H1 (cell line): ENCODE data around the gene POLR2J. TPM values are rescaled to one million over a fixed set of nuclear protein-coding genes. Genes with fewer than 3 reads are reported as not detected.

Experiments
- CTCF ChIA-PET: fragments of 300-600 bp; sonication (Branson Sonifier 250); formaldehyde crosslinking; loops from one replicate; lab custom pipeline; 2021; ENCODE audit not compliant: partially characterized antibody; lab: Charles Lee
- POLR2A ChIA-PET: fragments of 300-600 bp; sonication (Branson Sonifier 250); formaldehyde crosslinking; loops from one replicate; lab custom pipeline; 2021; ENCODE audit warnings: inconsistent platforms; ENCODE audit not compliant: partially characterized antibody; lab: Charles Lee
- DNase-seq, 2 experiments: peaks; one replicate each; pipeline versions ENCODE4 v3.0.0 to v3.0.0-alpha.2; 2010 to 2022; ENCODE audit warnings: low spot score in 2 of 2, low read depth in 1 of 2, mixed read lengths in 1 of 2
- FAIRE-seq: peaks from 2 replicates; lab custom pipeline; 2011; peaks lifted over from hg19 to GRCh38; lab: Jason Lieb, UNC
- H2AFZ ChIP-seq: 2 replicates; pipeline ENCODE4 v1.8.1; 2012; ENCODE audit warnings: low read length, inconsistent platforms
- H2AK5ac ChIP-seq: 2 replicates; pipeline ENCODE4 v1.6.1; 2013; ENCODE audit warnings: low read depth, low read length
- H2BK120ac ChIP-seq: replicated peaks from 2 replicates; pipeline ENCODE3; 2013; ENCODE audit warnings: low read depth, low read length, inconsistent platforms
- H2BK12ac ChIP-seq: 2 replicates; pipeline ENCODE4 v1.6.1; 2013; ENCODE audit warnings: low read depth, low read length
- H2BK15ac ChIP-seq: 2 replicates; pipeline ENCODE4 v1.6.1; 2013; ENCODE audit warnings: low read length
- H2BK20ac ChIP-seq: 2 replicates; pipeline ENCODE4 v1.6.1; 2013; ENCODE audit warnings: low read length
- H2BK5ac ChIP-seq: 2 replicates; pipeline ENCODE4 v1.6.1; 2013; ENCODE audit warnings: low read depth, low read length
- H3K14ac ChIP-seq: 2 replicates; pipeline ENCODE4 v1.6.1; 2013; ENCODE audit warnings: inconsistent platforms; ENCODE audit not compliant: insufficient read length
- H3K18ac ChIP-seq: 2 replicates; pipeline ENCODE4 v1.6.1; 2013; ENCODE audit warnings: low read length; ENCODE audit errors: extremely low read depth
- H3K23ac ChIP-seq: 2 replicates; pipeline ENCODE4 v1.6.1; 2013; ENCODE audit warnings: inconsistent platforms; ENCODE audit not compliant: insufficient read length
- H3K23me2 ChIP-seq: 2 replicates; pipeline ENCODE4 v1.6.1; 2013; ENCODE audit warnings: low read depth, low read length
- H3K27ac ChIP-seq: 2 replicates; pipeline ENCODE4 v1.6.1; 2011; ENCODE audit warnings: low read depth, low read length, inconsistent platforms
- H3K27me3 ChIP-seq, 4 experiments: replicated peaks in 1 of 4; 1 replicate in 1 of 4; 2 replicates in 3 of 4; pipeline versions ENCODE4 v1.6.1 to v1.8.1; 2011 to 2013; ENCODE audit warnings: low read length in 3 of 4, mild to moderate bottlenecking in 3 of 4, inconsistent platforms in 2 of 4, mixed read lengths in 2 of 4, moderate library complexity in 1 of 4; ENCODE audit not compliant: control insufficient read depth in 3 of 4, insufficient read depth in 3 of 4; ENCODE audit errors: extremely low read depth in 1 of 4
- H3K36me3 ChIP-seq, 4 experiments: 2 replicates each; pipeline versions ENCODE4 v1.6.1 to v1.8.1; 2011 to 2013; ENCODE audit warnings: mild to moderate bottlenecking in 4 of 4, low read length in 3 of 4, moderate library complexity in 2 of 4, control low read depth in 1 of 4, inconsistent platforms in 1 of 4; ENCODE audit not compliant: insufficient read depth in 4 of 4, control insufficient read depth in 2 of 4
- H3K4ac ChIP-seq: replicated peaks from 2 replicates; pipeline ENCODE3; 2013; ENCODE audit warnings: low read length, low read depth, mixed read lengths, inconsistent platforms; ENCODE audit not compliant: insufficient read length
- H3K4me1 ChIP-seq, 4 experiments: replicated peaks in 1 of 4; 1 replicate in 1 of 4; 2 replicates in 3 of 4; pipeline versions ENCODE4 v1.6.1 to v1.8.1; 2011 to 2013; ENCODE audit warnings: low read length in 3 of 4, inconsistent platforms in 2 of 4, mixed read lengths in 1 of 4; ENCODE audit not compliant: insufficient read depth in 4 of 4, control insufficient read depth in 3 of 4
- H3K4me2 ChIP-seq, 2 experiments: 2 replicates each; pipeline versions ENCODE4 v1.6.1 to v1.8.1; 2011 to 2013; ENCODE audit warnings: low read depth in 2 of 2, low read length in 2 of 2, control low read depth in 1 of 2, inconsistent platforms in 1 of 2, mild to moderate bottlenecking in 1 of 2; ENCODE audit not compliant: insufficient read depth in 1 of 2
- H3K4me3 ChIP-seq, 4 experiments: fragments of 200-600, 300-600 bp in 1 of 4; sonication (generic), shearing (Covaris generic), sonication (Bioruptor Twin) in 1 of 4; 2 replicates each; pipeline versions ENCODE4 v1.5.1 to v1.8.1; 2011 to 2016; ENCODE audit warnings: low read length in 4 of 4, low read depth in 3 of 4, control low read depth in 2 of 4, inconsistent platforms in 2 of 4, mild to moderate bottlenecking in 2 of 4, mixed read lengths in 1 of 4, moderate library complexity in 1 of 4; ENCODE audit not compliant: insufficient read depth in 2 of 4; ENCODE audit errors: extremely low read depth in 1 of 4
- H3K56ac ChIP-seq: replicated peaks from 2 replicates; pipeline ENCODE3; 2013; ENCODE audit warnings: low read depth, mild to moderate bottlenecking, mixed read lengths, low read length, inconsistent platforms; ENCODE audit not compliant: insufficient read length
- H3K79me1 ChIP-seq: 2 replicates; pipeline ENCODE4 v1.6.1; 2013; ENCODE audit warnings: low read depth, low read length, control low read depth
- H3K79me2 ChIP-seq, 2 experiments: 2 replicates each; pipeline versions ENCODE4 v1.6.1 to v1.8.1; 2012 to 2013; ENCODE audit warnings: low read length in 2 of 2, mild to moderate bottlenecking in 2 of 2, inconsistent platforms in 1 of 2; ENCODE audit not compliant: insufficient read depth in 2 of 2, control insufficient read depth in 1 of 2
- H3K9ac ChIP-seq, 4 experiments: replicated peaks in 1 of 4; 1 replicate in 1 of 4; 2 replicates in 3 of 4; pipeline versions ENCODE4 v1.6.1 to v1.8.1; 2011 to 2013; ENCODE audit warnings: low read depth in 3 of 4, low read length in 3 of 4, control low read depth in 2 of 4, mild to moderate bottlenecking in 2 of 4, moderate library complexity in 2 of 4, inconsistent platforms in 1 of 4; ENCODE audit errors: extremely low read depth in 1 of 4
- H3K9me3 ChIP-seq, 2 experiments: 2 replicates each; pipeline versions ENCODE4 v1.6.1 to v1.8.1; 2012 to 2013; ENCODE audit warnings: mild to moderate bottlenecking in 2 of 2, moderate library complexity in 2 of 2, control low read depth in 1 of 2, inconsistent platforms in 1 of 2, low read depth in 1 of 2, low read length in 1 of 2, mixed read lengths in 1 of 2; ENCODE audit not compliant: insufficient read depth in 2 of 2
- H4K20me1 ChIP-seq, 2 experiments: replicated peaks in 1 of 2; 2 replicates each; pipeline versions ENCODE3 to v1.8.1; 2011 to 2013; ENCODE audit warnings: inconsistent platforms in 2 of 2, low read length in 2 of 2, mild to moderate bottlenecking in 1 of 2; ENCODE audit not compliant: insufficient read depth in 2 of 2, control insufficient read depth in 1 of 2
- H4K5ac ChIP-seq: 2 replicates; pipeline ENCODE4 v1.6.1; 2013; ENCODE audit warnings: low read length, low read depth, mixed read lengths, inconsistent platforms; ENCODE audit not compliant: insufficient read length
- H4K8ac ChIP-seq: 2 replicates; pipeline ENCODE4 v1.8.0; 2013; ENCODE audit warnings: mild to moderate bottlenecking, moderate library complexity, low read length, inconsistent platforms; ENCODE audit not compliant: insufficient read depth; ENCODE audit errors: extremely low read depth
- H4K91ac ChIP-seq: replicated peaks from 2 replicates; pipeline ENCODE3; 2013; ENCODE audit warnings: low read length, mixed read lengths, inconsistent platforms; ENCODE audit not compliant: insufficient read length
- ATF3 ChIP-seq: IDR thresholded peaks from 2 replicates; pipeline ENCODE4 v1.6.1; 2011; ENCODE audit warnings: low read depth, mild to moderate bottlenecking, low read length; ENCODE audit not compliant: insufficient read depth
- BACH1 ChIP-seq: IDR thresholded peaks from 2 replicates; pipeline ENCODE4 v1.6.1; 2012; ENCODE audit warnings: low read length, improper control_type of control experiment
- CEBPB ChIP-seq: IDR thresholded peaks from 2 replicates; pipeline ENCODE4 v1.6.1; 2012; ENCODE audit warnings: low read depth, low read length
- CHD2 ChIP-seq: IDR thresholded peaks from 2 replicates; pipeline ENCODE4 v1.6.1; 2012; ENCODE audit warnings: low read length, improper control_type of control experiment
- CTBP2 ChIP-seq: IDR thresholded peaks from 2 replicates; pipeline ENCODE4 v1.7.0; 2011; ENCODE audit warnings: borderline replicate concordance, mild to moderate bottlenecking, moderate library complexity, mixed read lengths, low read length; ENCODE audit not compliant: insufficient read depth, insufficient read length
- EGR1 ChIP-seq: IDR thresholded peaks from 2 replicates; pipeline ENCODE4 v1.6.1; 2011; ENCODE audit warnings: low read depth, low read length, borderline replicate concordance
- EP300 ChIP-seq, 2 experiments: IDR thresholded peaks; 1 replicate in 1 of 2; 2 replicates in 1 of 2; pipeline ENCODE4 v1.6.1; 2011 to 2012; ENCODE audit warnings: low read depth in 2 of 2, low read length in 2 of 2, mild to moderate bottlenecking in 2 of 2, borderline replicate concordance in 1 of 2, inconsistent platforms in 1 of 2, moderate library complexity in 1 of 2
- GABPA ChIP-seq: IDR thresholded peaks from 2 replicates; pipeline ENCODE4 v1.6.1; 2011; ENCODE audit warnings: mild to moderate bottlenecking, low read length, moderate library complexity, borderline replicate concordance; ENCODE audit not compliant: insufficient read depth
- POU5F1 ChIP-seq: IDR thresholded peaks from 2 replicates; pipeline ENCODE4 v1.6.1; 2011; ENCODE audit warnings: low read depth, mild to moderate bottlenecking, low read length, moderate library complexity
- TAF1 ChIP-seq: IDR thresholded peaks from 2 replicates; pipeline ENCODE4 v1.6.1; 2011; ENCODE audit warnings: mild to moderate bottlenecking, low read depth, low read length
- WGBS, 2 experiments: shearing (Covaris generic) in 1 of 2; methylation state at CpG; one replicate each; pipeline versions ENCODE4 v1.1.6 to v1.1.7; 2013 to 2015; ENCODE audit warnings: low lambda C conversion rate in 2 of 2, mixed read lengths in 2 of 2, inconsistent platforms in 1 of 2, low coverage in 1 of 2, missing lambda C conversion rate in 1 of 2; ENCODE audit not compliant: insufficient replicate concordance in 2 of 2, insufficient coverage in 1 of 2, insufficient read length in 1 of 2; ENCODE audit errors: extremely low coverage in 1 of 2, missing lambda C conversion rate in 1 of 2; 5-methylcytosine and 5-hydroxymethylcytosine counted together
- polyA plus RNA-seq, 7 experiments: library from polyadenylated mRNA; depleted of rRNA in 3 of 7; stranded (reverse) in 5 of 7; unstranded in 2 of 7; fragments of >200 nt in 5 of 7; fragments of 200-250 nt in 2 of 7; gene quantifications; 1 replicate in 5 of 7; 2 replicates in 1 of 7; 4 replicates in 1 of 7; pipeline versions ENCODE4 v1.2.1 to v1.2.3, GENCODE V29; 2011 to 2013; ENCODE audit warnings: missing spikeins in 2 of 7, mixed read lengths in 2 of 7
- total RNA-seq: library from RNA; stranded (reverse); fragmentation: NEBNext Ultra II Directional; extraction: Animal tissue kit (Norgen Biotek cat#: 25700); gene quantifications from 2 replicates; pipeline ENCODE4 v1.2.1, GENCODE V29; 2021

Gene POLR2J
- total and polyA plus RNA-seq, 2 of the 8 experiments (the other 6 are each of a cell fraction or from before 2014, with no cell fraction given): 54.1 to 113 TPM

- peaks cover 9% of the 10 kb centered on the region for H3K79me1 ChIP-seq
- no peak within 1 kb of the TSS for H2BK15ac ChIP-seq
- H3K9ac ChIP-seq: peak within 1 kb of the TSS; percentile 68 to 86 (median 82)
- no peak within 1 kb of the TSS for H2BK20ac ChIP-seq
- H3K9me3 ChIP-seq: no peaks in the 10 kb centered on the region
- peak within 1 kb of the TSS; percentile 93 for H4K91ac ChIP-seq
- ChIA-PET POLR2A (interaction anchor here (0.8 to 3.5 kb wide), 12 partner anchors 8 to 173 kb away, joined by 3 to 11 read pairs (median 5); no protein-coding TSS in a partner anchor), CTCF (interaction anchor here (0.6 to 2.1 kb wide), 9 partner anchors 15 to 302 kb away, joined by 3 to 8 read pairs (median 5); no protein-coding TSS in a partner anchor)
- H3K36me3 ChIP-seq: no peaks in the 10 kb centered on the region; a peak in 3 of 8 replicates
- peak within 1 kb of the TSS; percentile 73 for H4K5ac ChIP-seq
- H4K8ac ChIP-seq: peak within 1 kb of the TSS; percentile 94
- no peak within 1 kb of the TSS for H2BK120ac ChIP-seq
- H3K18ac ChIP-seq: peak within 1 kb of the TSS; percentile 90
- DNase-seq: peak; percentile 70 to 97
- no peaks in the 10 kb centered on the region; a peak in 1 of 7 replicates for H3K27me3 ChIP-seq
- H3K14ac ChIP-seq: no peak within 1 kb of the TSS
- H3K79me2 ChIP-seq: peaks cover 0 to 11% of the 10 kb centered on the region in 2 experiments; a peak in 2 of 4 replicates
- peak within 1 kb of the TSS; percentile 32; the same call in 1 of the 2 replicates for H2AK5ac ChIP-seq
- FAIRE-seq: no peak
- H3K23me2 ChIP-seq: peaks cover 5% of the 10 kb centered on the region; the same call in 1 of the 2 replicates
- peak within 1 kb of the TSS; percentile 64 for H2AFZ ChIP-seq
- no peak within 1 kb of the TSS for H3K23ac ChIP-seq
- peaks cover 0 to 7% of the 10 kb centered on the region in 2 experiments for H4K20me1 ChIP-seq
- H2BK12ac ChIP-seq: no peak within 1 kb of the TSS
- H3K4me1 ChIP-seq: peaks cover 0 to 10% (median 1%) of the 10 kb centered on the region in 4 experiments; a peak in 3 of 7 replicates
- H2BK5ac ChIP-seq: peak within 1 kb of the TSS; percentile 80; the same call in 1 of the 2 replicates
- H3K4me3 ChIP-seq: peak within 1 kb of the TSS; percentile 82 to 99 (median 88)
- H3K4me2 ChIP-seq: peak within 1 kb of the TSS; percentile 88 to 98
- 1% methylated on average over 44 of the region's 81 CpGs; no CpG with 5 or more reads in 1 of the 2 experiments for WGBS, 2 experiments
- peak within 1 kb of the TSS; percentile 12; the same call in 1 of the 2 replicates for H3K27ac ChIP-seq
- H3K4ac ChIP-seq: peak within 1 kb of the TSS; percentile 81
- peak within 1 kb of the TSS; percentile 90 for H3K56ac ChIP-seq
- TF ChIP-seq CHD2: no peak
- TF ChIP-seq POU5F1: no peak
- TF ChIP-seq CEBPB: no peak
- TF ChIP-seq TAF1: peak; percentile 67; the same call in 1 of the 2 replicates
- TF ChIP-seq EP300 (IDR thresholded peaks at IDR 0.05; ENCODE audit: borderline replicate concordance in 1 of 2, low read depth in 2 of 2, low read length in 2 of 2): no peak
- peak; percentile 86; the same call in 1 of the 2 replicates for TF ChIP-seq EGR1
- peak; percentile 73; the same call in 1 of the 2 replicates for TF ChIP-seq GABPA
- TF ChIP-seq BACH1: peak; percentile 84
- peak; percentile 28; the same call in 1 of the 2 replicates for TF ChIP-seq ATF3
- TF ChIP-seq CTBP2: peak; percentile 56
Observed at GRCh38 chr7:102464577-102465280, 14.0 kb downstream of the POLR2J start, which contains the start of the genes ALKBH4 and LRWD1. TSS of gene ALKBH4 (minus strand) at chr7:102464863. CDS start at chr7:102464836, 27 bp downstream. TSS of gene LRWD1 (plus strand) at chr7:102464984. CDS start at chr7:102465081, 97 bp downstream.
